ENCODE data around the gene SEMA4D.
A peak's percentile ranks its signal among the peaks of the same experiment; 100 is the strongest.

Gene SEMA4D

GRCh38 chr9:89312222-89312571, 185.7 kb downstream of the SEMA4D start:
- TF ChIP-seq FOXM1 (IDR thresholded peaks at IDR 0.05; ENCODE audit: borderline replicate concordance, low read depth) (no peak), YY1 (IDR thresholded peaks at IDR 0.05; ENCODE audit: low read depth) (no peak), NFIC (IDR thresholded peaks at IDR 0.05) (no peak), TEAD4 (IDR thresholded peaks at IDR 0.05) (no peak), MAX (IDR thresholded peaks at IDR 0.05) (no peak), RAD21 (IDR thresholded peaks at IDR 0.05; ENCODE audit: low read depth) (no peak), TCF12 (IDR thresholded peaks at IDR 0.05; ENCODE audit: low read depth) (no peak), ZBTB7A (IDR thresholded peaks at IDR 0.05; ENCODE audit: low read depth) (no peak), EGR1 (IDR thresholded peaks at IDR 0.05) (no peak), USF1 (IDR thresholded peaks at IDR 0.05) (no peak)
- TF ChIP-seq, protein P1, sequence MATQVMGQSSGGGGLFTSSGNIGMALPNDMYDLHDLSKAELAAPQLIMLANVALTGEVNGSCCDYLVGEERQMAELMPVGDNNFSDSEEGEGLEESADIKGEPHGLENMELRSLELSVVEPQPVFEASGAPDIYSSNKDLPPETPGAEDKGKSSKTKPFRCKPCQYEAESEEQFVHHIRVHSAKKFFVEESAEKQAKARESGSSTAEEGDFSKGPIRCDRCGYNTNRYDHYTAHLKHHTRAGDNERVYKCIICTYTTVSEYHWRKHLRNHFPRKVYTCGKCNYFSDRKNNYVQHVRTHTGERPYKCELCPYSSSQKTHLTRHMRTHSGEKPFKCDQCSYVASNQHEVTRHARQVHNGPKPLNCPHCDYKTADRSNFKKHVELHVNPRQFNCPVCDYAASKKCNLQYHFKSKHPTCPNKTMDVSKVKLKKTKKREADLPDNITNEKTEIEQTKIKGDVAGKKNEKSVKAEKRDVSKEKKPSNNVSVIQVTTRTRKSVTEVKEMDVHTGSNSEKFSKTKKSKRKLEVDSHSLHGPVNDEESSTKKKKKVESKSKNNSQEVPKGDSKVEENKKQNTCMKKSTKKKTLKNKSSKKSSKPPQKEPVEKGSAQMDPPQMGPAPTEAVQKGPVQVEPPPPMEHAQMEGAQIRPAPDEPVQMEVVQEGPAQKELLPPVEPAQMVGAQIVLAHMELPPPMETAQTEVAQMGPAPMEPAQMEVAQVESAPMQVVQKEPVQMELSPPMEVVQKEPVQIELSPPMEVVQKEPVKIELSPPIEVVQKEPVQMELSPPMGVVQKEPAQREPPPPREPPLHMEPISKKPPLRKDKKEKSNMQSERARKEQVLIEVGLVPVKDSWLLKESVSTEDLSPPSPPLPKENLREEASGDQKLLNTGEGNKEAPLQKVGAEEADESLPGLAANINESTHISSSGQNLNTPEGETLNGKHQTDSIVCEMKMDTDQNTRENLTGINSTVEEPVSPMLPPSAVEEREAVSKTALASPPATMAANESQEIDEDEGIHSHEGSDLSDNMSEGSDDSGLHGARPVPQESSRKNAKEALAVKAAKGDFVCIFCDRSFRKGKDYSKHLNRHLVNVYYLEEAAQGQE (IDR thresholded peaks at IDR 0.05; ENCODE audit: low read depth): no peak

GRCh38 chr9:89311346-89312221, 186.3 kb downstream of the SEMA4D start:
- 0 out of 2 replicates have a peak, but pooled peaks have one; percentile 1 for TF ChIP-seq TEAD4 (IDR thresholded peaks at IDR 0.05)
- no peak for TF ChIP-seq RAD21 (IDR thresholded peaks at IDR 0.05; ENCODE audit: low read depth)
- TF ChIP-seq ZBTB7A (IDR thresholded peaks at IDR 0.05; ENCODE audit: low read depth): peak; percentile 69; the same call in 1 of the 2 replicates
- no peak for TF ChIP-seq USF1 (IDR thresholded peaks at IDR 0.05)

All from Ishikawa (cell line).